ENCODE measurements around the gene C5AR2.
"Not testable (repeated sequence)": the region's sequence is repeated elsewhere in the genome, so short reads cannot be mapped to it uniquely, and the experiment has no call there.

The C5AR2 gene

DNA sequence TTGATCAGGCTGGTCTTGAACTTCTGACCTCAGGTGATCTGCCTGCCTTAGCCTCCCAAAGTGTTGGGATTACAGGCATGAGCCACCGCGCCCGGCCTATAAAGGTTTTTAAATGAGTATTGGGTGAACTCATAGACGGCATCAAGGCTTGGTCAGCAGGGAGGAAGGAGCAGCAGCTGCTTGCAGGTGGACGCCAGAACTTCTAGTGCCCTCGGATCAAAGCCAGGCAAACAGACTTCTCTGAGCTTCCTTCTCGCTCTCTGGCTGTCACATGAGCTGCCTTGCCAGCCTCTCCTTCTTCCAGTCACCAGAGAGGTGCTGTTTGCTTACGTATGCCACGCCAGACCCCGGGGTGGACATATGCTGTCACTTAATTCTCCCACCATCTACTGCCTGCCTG is 33.5 kb downstream of the C5AR2 start:
- not testable (repeated sequence) for DNase-seq

DNA sequence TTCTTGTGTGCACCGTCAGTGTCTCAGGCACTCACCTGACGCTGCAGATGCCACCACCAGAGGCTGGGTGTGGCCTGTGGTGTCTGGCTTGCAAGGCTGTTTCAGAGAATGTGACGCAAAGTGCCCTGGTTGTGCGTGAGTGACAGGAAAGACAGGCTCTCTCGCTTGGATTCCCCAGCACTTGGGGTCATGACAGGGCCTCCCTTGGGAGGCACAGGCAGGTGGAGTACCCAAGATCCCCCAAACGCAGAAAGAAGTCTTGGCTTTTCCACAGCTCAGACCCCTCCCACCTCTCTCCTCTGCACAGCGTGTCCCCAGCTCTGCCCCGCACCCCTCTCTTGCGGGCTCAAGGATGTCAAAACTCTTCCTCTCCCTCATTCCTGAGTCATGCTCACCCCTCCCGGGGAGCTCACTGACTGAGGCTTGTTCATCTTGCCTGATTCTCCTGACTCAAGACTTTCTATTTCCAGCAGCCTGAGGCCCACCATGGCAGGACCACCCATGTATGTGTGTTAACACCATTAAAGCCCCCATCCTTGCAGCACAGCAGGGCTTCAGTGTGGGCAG is 38.2 kb downstream of the C5AR2 start:
- no peak for DNase-seq

GRCh38 chr19:47371261-47371660 is 39.3 kb downstream of the C5AR2 start:
- DNase-seq: no peak

DNA sequence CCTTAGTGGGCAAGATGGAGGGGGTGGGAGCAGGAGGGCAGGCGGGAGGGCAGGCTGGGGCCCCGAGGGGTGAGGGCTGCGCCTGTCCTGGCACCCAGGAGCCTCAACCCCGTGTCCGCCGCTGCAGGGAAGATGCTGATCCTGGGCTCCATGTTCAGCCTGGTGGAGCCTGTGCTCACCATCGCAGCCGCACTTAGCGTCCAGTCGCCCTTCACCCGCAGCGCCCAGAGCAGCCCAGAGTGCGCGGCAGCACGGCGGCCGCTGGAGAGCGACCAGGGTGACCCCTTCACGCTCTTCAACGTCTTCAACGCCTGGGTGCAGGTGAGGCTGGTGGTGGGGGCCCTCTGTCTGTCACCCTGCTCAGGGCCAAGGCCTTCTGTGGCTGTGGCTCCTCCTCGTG is 40.6 kb downstream of the C5AR2 start:
- no peak for DNase-seq

GRCh38 chr19:47373246-47374240 is 41.6 kb downstream of the C5AR2 start:
- no peak for DNase-seq

GRCh38 chr19:47374876-47375693 is 43.1 kb downstream of the C5AR2 start:
- DNase-seq: no peak

DNA sequence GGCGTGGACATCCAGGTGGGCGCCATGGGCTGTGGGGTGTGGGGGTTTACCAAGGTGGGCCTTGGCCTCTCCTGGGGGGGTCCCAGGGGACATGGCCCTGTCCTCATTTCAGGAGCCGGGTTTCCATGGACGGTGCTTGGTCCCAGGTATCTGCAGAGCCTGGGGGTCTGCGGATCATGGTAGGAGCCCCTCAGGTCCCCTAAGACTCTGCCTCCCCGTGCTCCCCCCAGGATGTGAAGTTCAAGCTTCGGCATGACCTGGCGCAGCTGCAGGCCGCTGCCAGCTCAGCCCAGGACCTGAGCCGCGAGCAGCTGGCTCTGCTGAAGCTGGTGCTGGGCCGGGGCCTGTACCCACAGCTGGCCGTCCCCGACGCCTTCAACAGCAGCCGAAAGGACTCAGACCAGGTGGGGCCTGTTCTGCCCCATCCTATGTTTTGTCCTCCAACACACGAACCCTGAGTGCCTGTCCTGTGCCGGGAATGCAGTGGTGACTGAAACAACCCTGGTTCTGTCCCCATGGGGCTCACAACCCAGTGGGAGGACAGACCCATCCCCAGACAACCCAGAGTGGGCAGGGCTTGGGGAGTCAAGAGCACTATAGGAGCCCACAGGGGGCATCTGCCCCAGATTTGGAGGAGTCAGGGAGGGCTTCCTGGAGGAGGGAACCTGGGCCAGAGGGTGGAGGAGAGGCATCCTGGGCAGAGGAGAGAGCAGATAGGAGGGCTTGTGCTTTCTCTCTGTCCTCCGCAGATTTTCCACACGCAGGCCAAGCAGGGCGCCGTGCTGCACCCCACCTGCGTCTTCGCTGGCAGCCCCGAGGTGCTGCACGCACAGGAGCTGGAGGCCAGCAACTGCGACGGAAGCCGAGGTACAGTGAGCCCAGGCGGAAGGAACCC is 44.0 kb downstream of the C5AR2 start:
- DNase-seq: no peak

DNA sequence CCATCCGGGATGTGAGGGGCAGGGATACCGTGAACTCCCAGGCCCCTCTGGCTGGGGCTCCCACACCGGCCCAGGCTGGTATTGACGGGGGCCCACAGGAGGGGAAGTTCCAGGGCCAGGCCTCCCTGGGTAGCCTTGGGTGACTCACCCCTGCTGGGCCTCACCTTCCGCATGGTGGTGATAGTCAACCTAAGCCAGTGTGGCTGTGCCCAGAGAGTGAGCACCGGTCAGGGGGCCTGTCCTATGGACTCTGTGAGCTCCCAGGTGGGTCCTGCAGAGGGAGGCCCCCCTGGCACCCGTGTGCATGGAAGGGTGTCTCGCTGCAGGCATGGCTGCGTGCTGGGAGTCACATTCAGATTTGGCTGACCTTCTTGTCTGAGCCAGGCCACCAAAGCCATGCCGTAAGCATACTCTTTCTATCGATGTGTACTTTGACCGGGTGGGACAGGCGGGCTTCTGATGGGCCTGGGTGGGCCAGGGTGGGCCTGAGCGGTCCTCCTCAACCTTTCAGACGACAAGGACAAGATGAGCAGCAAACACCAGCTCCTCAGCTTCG is 44.7 kb downstream of the C5AR2 start:
- DNase-seq: no peak

DNA sequence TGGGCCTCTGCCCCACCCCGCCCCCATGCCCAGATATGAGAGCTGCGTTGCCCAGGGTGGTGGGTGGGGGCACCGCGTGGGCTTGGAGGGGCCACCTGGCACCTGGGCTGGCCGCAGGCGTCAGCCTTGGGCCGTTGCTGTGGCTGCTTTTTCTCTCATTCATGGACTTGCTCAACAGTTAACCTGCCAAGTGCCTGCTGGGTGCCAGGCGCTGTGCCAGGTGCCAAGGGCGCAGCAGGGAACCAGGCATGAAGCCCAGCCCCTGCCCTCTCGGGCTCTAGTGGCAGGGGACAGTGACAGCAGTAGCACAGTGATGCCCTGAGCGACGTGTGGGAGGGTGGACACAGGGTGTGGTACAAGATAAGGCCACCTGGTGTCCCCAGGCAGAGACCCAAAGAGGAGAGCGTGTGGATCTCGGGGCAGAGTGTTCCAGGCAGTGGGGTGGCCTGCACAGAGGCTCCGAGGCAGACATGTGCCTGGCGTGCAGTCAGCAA is 45.3 kb downstream of the C5AR2 start:
- no peak for DNase-seq

- no peak for DNase-seq
Observed at GRCh38 chr19:47377801-47378200, 45.8 kb downstream of the C5AR2 start.

DNA sequence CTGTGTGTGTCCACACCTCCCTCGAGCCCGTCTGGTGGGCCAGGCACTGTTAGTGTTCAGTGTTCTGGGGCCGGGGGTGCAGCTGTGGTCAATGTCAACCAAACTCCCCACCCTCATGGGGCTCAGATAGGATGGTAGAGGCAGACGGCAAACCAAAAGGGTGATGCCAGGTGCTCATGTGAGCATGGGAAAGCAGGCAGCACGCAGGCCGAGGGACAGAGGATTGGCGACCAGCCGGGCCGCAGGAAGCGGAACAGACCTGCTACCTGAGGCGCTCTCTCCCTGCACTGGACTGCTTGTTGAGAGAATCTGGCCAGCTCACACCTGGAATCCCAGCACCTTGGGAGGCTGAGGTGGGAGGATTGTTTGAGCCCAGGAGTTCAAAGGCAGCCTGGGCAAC is 46.3 kb downstream of the C5AR2 start:
- no peak for DNase-seq

DNA sequence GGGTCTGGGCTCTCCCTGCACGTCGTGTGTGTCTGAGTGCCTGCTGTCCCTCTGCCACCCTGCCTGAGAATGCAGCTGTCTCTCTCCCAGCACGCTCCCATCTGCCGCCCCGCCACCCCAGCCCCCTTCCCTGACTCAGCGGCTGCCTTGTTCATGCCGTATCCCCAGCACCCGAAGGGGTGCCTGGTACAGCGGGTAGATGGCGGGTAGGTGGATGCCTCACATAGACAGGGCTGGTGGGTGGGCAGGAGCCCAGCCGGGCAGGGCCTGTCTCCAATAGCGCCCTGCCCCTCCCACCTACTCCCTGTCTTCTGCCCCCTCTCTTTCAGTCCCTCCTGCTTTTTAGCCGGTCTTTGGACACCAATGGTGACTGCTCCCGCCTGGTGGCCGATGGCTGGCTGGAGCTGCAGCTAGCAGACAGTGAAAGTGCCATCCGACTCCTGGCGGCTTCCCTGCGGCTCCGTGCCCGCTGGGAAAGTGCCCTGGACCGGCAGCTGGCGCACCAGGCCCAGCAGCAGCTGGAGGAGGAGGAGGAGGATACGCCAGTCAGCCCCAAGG is 47.5 kb downstream of the C5AR2 start:
- DNase-seq: no peak

DNA sequence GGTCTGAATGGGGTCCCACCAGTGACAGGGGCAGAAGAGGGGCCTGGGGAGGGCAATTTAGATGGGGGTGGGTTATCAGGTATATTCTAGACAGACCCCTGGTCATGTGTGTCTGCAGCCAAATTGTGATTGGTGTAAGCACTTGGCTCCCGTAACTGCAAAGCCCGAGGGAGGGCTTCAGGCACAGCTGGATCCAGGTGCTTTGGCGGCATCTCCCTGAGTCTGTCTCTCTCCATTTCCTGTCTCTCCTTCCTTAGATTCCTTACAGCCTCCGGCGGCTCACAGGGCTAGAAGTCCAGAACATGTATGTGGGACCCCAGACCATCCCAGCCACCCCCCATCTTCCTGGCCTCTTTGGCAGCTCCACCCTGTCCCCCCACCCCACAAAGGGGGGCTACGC is 48.6 kb downstream of the C5AR2 start:
- no peak for DNase-seq

- no peak for DNase-seq
Observed at GRCh38 chr19:47381121-47381520, 49.1 kb downstream of the C5AR2 start.

DNA sequence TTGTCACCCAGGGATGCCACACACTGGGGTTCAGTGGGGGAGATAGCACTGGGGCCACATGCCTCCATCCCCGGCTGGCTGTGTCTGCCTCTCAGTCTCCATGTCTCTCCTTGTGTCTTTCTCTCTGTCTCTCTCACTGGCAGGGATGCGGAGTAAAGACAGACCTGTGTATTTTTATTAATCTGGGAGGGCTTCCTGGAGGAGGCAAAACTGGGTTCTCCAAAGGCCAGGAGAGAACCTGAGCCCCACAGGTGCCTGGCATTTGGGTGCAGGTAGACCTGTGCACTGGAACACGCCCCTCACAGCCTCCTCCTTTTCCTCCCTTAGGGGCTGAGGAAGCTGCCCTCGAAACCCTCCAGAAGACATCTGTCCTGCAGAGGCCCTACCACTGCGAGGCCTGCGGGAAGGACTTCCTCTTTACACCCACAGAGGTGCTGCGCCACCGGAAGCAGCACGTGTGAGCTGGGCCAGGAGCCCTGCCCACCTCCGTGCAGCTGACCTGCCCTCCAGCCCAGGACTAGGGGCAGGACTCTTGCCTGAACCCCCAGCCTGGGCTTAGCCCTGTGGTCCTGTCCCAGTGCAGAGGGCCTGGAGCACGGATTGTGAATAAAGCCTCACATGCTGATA is 49.8 kb downstream of the C5AR2 start:
- no peak for DNase-seq

- DNase-seq: not testable (repeated sequence)
Observed at GRCh38 chr19:47383890-47384289, 51.9 kb downstream of the C5AR2 start.

DNA sequence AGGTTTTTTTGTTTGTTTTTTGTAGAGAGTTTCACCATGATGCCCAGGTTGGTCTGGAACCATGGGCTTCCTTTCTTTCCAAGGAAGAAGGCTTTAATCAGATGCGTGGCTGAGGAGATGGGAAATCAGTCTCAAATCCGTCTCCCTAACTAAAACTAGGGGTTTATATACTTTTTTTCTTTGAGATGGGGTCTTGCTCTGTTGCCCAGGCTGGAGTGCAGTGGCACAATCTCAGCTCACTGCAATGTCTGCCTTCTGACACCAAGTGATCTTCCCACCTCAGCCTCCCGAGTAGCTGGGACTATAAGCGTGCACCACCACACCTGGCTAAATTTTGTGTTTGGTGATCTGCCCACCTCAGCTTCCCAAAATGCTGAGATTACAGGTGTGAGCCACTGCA is 52.6 kb downstream of the C5AR2 start:
- not testable (repeated sequence) for DNase-seq

DNA sequence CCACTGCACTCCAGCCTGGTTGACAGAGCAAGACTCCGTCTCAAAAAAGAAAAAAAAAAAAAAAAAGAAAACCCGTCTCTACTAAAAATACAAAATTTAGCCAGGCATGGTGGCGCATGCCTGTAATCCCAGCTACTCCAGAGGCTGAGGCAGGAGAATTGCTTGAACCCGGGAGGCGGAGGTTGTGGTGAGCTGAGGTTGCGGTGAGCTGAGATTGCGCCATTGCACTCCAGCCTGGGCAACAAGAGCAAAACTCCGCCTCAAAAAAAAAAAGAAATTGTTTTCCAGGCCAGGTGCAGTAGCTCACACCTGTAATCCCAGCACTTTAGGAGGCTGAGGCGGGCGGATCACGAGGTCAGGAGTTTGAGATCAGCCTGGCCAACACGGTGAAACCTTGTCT is 54.6 kb downstream of the C5AR2 start:
- not testable (repeated sequence) for DNase-seq

DNA sequence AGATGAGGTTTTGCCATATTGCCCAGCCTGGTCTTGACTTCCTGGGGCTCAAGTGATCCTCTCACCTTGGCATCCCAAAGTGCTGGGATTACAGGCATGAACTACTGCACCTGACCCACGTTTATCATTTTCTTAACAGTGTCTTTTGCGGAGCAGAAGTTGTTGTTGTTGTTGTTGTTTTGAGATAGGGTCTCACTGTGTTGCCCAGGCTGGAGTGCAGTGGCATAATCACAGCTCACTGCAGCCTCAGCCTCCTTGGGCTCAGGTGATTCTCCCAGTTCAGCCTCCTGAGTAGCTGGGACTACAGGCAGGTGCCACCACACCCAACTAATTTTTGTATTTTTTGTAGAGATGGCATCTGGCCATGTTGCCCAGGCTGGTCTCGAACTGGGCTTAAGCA is 55.6 kb downstream of the C5AR2 start:
- not testable (repeated sequence) for DNase-seq

GRCh38 chr19:47388721-47389120 is 56.7 kb downstream of the C5AR2 start:
- DNase-seq: not testable (repeated sequence)

DNA sequence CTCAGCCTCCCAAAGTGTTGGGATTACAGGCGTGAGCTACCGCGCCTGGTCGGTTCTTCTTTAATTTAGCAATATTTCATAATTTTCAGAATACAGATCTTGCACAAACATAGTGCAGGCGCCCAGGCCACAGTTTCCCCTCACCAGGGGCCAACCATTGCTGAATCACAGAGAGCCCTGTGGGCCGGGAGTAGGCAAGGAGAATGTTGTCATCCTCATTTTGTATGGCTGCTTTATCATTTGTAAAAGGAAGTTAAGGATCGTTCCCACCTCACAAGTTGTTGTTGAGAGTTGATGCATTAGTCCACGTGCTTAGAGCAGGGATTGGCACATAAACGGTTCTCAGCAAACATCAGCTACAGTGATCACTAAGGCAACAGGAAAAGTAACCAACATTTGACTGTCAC is 57.2 kb downstream of the C5AR2 start:
- no peak for DNase-seq

Data from activated CD4-positive, alpha-beta T cell treated with anti-CD3 and anti-CD28 coated beads for 4 hours (primary cell).